NCI-H446 treated with DMSO at 0.1 percent for 48 hours (cell line): Measurements from ENCODE around the gene PTPRK.

ENCODE experiments used
- DNase-seq: peaks from one replicate; lab custom pipeline; 2025; lab: John Stamatoyannopoulos, UW

Gene PTPRK

DNA sequence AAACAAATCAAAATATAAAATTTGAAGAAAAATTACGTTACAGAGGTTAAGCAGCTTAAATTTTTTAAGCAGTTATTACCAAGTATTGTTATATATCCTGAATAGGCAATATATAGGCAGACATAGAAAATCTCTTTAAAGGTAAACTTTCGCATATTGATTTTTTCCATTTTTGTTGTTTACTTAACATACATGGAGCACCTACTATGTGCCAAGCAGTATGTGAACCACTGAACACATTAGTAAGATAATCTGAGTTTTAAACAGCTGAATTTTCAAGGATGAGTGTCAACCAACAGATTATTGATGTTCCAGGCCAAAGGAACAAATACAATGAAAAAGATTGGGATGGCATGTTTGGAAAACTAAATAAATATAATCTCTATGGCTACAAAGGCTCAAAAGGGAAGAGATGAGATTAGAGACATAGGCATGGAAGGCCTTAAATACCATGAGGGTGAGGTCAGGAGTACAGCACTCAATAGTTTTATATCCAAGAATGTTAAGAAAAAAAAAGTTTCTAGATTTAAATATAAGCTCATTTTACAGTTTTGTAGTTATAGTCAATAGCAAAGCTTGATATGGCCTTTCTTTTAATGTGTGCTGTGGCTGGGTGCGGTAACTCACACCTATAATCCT lies 277.5 kb downstream of the PTPRK start:
- DNase-seq: no peak

DNA sequence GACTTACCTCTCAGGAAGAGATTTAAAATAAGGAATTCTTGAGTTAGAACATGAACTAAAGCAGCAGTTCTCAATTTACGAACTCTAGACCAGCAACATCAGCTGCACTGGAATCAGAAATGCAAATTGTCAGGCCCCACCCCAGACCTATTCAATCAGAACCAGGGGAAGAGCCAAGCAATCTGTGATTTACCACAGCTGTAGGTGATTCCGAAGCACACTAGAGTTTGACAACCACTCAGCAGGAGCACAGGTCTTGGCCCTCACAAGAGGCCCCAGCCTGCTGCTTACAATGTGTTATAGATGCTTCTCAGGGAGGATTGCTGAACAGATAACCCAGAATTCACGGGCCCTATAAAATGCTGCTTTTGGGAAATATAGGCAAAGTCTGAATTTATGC lies 279.2 kb downstream of the PTPRK start:
- no peak for DNase-seq

DNA sequence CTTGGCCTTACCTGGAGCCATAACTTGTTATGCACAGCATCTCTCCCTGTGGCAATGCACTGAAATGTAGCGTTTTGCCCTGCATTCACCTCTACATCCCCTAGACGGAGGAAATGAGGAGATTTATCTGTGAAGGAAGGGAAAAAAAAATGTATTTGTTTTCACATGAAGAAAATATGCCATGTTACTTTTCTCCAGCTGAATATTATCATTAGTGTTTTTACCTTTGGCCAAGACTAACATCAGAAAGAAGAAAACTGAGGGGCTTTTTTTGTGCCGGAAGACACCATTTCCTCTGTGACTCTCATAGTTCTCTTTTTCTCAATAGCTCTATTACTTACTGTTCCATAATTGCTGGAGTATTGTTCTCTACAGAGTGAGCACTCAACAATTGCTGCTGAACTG lies 280.4 kb downstream of the PTPRK start:
- no peak for DNase-seq

DNA sequence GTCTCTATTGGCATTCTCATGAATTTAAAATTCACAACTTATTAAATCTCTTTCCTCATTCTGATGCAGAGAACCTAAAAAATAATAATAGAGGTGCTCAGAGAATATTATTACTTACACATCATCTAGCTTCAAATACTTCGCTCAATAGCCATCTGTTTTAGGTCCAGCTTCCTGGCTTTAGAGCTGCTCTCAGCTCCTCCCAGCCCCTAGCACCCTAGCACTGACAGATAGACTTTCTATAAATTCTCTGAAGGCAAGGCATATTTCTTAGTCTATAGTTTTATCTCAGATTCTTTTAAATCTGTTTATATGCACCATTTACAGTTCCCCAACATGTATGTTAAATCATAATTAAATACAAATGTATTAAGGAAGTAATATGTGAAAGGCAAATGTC lies 281.3 kb downstream of the PTPRK start:
- DNase-seq: peak; percentile 70

DNA sequence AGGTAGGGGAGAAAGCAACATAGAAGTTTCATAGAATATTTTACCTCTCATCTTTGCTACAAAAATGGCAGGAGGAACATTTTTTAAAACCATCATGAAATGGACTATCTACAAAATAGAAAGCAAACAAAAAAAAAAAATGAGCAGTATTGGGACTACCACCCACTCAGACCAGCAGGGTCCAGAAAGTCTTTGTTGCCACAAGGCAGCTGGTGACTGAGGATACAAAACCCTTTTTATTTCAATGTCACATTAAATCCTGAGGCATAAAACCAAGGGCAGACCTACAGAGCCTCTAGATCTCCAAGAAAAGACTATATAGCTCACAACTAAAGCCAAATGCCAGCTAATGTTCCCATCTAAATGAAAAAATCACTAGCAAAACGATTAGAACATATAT lies 282.2 kb downstream of the PTPRK start:
- DNase-seq: no peak

DNA sequence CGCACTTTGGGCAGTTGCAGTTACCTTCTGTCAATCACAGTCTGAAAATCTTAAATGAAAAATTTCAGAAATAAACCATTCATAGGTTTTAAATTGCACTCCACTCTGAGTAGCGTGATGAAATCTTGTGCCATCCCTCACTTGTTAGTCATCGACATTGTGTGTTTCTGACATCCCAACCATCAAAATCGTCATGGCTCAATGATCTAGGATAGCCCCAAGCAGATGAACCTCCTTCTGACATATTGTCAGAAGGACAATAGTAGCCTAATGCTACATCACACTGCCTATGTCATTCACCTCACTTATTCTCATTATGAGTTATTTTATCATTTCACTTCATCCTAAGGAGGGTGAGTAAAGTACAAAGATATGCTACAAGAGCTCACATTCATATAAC lies 284.8 kb downstream of the PTPRK start:
- DNase-seq: no peak

DNA sequence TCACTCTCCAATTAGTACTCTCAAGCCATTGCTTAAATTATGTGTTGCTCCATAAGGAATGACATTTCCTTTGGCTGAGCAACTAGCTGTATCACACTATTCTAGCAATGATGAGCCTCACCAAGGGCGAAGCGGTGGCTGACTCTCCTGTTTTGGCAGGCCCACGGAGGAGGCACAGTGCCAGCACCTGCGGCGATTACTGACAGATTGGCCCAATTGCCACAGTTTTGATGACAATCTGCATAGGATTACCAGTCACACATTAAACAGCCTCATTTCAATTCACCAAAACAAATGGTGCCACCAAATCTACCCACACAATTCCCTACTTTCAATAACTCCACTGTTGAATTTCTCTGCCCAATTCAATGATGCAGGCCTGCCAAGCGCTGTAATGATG lies 286.9 kb downstream of the PTPRK start:
- peak; percentile 99 for DNase-seq

DNA sequence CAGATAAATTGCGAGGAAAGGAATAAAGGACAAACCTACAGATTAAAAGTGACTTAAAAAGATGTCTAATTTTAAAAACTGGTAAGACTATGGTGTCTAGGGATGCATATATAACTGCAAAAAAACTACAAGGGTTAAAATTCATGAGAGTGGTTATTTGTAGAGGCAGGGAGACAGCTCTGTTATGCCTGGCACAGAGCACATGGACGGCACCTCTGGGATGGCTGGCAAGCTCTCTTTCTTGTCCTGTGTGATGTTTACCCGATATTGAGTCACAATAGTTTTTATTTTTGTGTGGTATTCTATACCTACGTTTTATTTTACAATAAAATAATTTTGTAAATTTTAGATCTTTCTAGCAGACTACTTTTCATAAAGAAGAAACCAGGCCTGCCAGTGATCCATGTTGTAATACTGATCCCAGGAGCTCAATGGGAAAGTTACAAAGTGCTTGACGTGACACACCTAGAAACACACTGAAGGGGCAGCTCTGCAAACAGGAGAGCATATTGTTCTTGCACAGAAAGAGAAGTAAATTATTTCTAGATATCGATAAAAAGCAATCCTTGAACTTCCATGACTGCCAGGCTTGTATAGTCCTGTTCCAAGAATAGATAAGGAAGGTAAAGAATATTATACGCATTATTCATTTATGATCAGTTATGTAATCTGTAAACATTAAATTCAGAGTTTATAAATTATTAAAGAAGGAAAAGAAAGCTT lies 290.0 kb downstream of the PTPRK start:
- no peak for DNase-seq

DNA sequence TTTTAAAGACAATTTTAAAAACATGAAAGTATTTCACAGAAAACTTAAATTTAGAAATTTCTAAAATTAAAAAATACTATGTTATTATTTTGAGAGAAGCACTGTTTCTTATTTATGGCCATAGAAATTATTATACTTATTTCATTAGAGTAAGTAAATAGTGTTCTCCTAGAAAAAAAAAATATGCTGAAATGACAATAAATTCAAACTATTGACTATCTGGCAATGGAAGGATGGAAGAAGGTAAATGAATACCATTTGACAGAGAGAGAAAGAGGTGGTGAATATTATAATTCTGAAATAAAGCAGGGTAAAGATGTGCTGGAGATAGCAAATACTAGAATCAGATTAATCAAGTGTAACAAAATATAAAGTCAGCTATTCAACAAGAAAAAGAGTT lies 294.8 kb downstream of the PTPRK start:
- no peak for DNase-seq

DNA sequence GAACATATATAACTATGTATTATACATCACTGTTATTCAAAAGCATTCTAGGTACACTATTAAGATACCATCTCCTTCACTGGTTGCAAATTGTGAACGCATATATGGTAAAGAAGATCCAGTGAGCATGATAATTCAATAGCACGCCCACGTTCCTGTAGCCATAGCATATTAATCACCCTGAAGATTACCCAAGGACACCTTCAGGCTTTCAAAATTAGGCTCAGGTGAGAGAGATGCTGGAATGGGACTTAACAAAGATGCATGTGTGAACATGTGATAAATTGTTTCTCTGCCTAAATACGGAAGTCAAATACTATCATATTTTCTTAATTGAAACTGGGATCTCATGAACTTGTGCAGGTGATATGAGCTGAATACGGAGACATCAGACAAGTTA lies 303.5 kb downstream of the PTPRK start:
- DNase-seq: no peak

DNA sequence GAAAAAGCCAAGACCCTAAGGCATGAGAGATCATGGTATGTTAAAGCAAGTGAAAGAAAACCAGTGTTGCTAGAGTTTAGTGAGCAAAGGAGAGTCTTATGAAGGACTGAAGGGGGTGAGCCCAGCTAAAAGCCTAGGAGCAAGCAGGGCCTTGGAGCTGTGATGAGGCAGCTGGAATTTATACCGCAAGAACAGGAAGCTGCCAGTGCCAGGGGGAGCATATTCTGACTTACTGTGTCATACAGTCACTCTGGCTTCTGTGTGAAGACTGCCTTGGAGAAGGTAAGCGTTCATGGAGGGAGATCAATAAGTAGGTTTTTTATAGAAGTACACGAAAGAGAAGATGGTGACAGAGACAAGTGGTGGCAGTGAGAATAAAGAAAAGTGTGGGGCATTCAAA lies 310.6 kb downstream of the PTPRK start:
- DNase-seq: no peak

DNA sequence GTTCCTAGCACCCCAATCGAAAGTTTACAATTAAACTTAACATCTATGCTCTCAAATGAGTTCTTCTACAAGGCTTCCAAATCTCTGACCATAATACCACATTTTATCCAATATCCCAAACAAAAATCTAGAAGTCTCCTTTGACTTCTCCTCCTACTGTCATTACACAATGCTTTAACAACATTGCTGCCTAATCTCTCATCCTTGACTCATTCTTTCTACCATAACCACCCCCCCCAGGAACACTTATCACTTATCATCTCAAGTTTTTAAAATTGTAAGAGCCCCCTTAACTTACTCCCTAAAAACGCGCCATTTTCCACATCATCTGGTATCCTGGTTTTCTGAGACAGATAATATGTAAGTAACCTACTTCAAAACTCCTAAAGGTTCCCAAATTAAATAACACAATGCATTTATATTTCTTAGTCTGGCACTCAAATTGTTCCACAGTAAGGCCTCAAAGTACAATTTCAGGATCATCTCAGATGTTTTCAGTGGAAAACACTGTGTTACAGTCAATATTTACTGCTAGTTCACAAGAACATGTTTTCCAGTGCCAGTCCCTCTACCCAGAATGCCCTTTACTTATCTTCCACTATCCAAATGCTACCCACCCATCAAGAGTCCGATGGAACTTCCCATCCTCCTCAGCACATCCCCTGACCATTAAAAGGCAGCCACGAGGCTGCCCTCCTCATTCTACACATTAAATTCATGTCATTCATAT lies 311.4 kb downstream of the PTPRK start:
- no peak for DNase-seq

DNA sequence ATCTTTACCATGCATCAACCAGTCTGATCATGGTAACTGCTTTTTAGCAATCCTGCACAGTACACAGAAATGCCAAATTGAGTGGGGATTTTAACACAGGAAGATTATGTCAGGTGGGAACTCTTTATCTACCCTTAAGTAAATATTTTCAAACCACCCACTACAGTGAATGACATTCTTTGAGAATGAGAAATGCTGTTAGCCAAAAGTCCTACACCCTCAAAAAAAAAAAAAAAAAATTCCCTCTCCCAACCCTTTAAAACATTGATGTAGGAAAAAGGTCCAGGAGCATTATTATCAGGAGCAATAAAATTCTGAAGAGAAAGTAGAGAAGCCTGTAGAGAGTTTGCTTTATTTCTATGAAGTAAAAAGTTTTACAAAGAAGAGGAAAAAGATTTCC lies 312.3 kb downstream of the PTPRK start:
- DNase-seq: no peak

DNA sequence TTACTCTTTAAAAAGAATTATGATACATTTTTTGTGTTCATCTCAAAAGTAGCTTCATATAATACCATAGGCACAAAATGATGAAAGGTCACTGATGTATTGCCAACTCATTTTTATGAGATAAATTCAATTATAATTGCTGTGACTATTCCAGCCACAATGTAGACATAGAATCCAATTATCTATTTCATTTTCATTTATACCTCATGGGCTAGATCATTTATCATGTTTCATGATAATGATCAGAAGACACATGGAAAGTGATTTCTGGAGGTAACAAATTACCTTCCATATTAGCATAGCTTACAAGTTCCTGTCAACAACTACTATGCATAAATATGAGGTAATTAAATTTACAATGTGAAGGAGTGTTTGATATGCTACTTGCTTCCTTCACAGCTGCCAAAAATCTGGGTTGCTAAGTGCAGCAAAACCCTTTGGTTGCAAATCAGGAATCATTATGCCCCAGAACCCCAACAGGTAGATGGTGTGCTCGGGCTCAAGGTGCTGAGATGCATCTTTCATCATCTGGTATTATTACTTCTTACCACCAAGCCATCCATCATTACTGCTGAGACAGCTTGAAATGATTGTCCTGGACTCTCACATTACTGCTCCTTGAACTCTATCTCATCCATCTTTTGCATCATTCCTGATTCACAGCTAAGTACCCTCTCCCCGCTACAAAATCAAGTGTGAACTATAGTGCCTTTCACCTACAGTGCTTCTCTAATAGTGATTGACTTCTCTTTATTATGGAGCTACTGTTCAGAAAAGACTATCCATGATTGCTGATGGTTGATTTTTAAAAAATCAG lies 313.6 kb downstream of the PTPRK start:
- no peak for DNase-seq

DNA sequence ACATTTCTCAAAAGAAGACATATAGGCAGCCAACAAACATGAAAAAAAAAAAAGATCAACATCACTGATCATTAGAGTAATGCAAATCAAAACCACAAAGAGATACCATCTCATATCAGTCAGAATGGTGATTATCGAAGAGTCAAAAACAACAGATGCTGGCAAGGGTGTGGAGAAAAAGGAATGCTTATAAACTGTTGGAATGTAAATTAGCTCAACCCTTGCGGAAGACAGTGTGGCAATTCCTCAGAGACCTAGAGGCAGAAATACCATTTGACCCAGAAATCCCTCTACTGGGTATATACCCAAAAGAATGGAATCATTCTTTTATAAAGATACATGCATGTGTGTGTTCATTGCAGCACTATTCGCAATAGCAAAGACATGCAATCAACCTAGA lies 315.8 kb downstream of the PTPRK start:
- DNase-seq: no peak

DNA sequence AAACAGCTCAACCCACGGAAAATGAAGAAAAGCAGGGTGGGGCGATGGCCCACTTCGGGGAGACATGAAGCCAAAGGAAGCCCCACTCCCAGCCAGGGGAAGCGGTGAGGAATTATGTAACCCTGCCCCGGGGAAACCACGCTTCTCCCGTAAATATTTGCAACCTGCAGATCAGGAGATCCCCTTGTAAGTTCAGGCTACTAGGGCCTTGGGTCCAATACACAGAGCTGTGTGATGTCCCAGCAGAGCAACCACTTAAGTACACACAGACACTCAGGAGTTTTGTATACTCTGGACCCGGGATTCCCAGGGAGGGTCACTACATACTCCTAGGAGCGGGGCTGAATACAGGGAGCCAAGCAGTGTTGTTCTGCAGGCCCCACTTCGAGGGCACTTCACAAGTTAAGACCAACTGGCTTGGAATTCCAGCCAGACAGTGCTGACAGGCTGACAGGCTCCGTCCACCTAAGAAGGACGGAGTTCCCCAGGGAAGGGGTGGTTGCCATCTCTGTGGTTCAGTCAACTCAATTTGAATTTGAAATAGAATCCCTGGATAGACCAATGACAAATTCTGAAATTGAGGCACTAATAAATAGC lies 318.1 kb downstream of the PTPRK start:
- DNase-seq: no peak

DNA sequence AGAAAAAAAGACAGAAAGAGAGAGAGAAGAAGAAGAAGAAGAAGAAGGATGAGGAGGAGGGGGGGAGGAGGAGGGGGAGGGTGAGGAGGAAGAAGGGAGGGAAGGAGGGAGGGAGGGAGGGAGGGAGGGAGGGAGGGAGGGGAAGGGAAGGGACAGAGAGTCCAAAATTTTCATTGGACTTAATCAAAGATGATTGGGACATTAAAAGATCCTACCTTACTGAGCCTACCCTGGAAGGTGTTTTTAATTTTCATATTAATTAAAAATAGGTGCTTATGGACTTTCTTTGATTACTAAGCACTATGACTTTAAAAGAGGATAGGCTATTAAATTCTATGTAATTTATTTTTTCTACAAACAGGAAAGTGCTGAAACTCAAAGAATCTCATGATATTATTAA lies 319.6 kb downstream of the PTPRK start:
- no peak for DNase-seq

DNA sequence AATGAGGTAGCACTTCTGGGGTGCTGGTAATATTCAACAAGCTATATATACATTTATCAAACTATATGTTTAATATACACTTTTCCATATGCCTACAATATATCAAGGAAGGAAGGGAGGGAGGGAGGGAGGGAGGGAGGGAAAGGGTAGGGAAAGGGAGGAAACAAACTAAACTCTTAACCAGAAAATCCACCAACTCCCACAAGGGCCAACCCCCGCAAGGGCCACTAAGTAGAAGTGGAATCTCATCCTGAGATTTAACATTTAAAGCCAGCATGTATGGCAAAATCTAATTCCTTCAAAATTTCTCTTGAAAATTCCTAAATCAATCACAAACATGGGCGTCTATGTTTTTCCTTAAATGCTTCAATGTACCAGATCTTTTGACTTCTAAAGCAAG lies 320.9 kb downstream of the PTPRK start:
- no peak for DNase-seq

DNA sequence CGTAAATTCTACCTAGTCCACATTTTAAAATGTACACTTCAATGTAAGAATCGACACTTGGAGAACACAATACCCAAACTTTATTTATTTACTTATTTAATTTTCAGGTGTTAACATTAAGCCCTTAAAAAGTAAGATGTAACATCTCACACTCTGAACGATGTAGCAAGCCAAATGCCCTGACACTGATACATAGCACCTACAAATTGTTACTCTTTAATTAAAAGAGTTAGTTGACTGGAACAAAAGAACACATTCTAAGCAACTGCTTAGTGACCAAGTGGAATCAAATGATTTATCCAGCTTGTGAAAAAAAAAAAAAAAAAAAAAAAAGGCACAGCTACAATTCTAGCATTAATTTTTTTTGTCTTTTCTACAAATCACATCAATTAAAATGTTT lies 327.4 kb downstream of the PTPRK start:
- no peak for DNase-seq

DNA sequence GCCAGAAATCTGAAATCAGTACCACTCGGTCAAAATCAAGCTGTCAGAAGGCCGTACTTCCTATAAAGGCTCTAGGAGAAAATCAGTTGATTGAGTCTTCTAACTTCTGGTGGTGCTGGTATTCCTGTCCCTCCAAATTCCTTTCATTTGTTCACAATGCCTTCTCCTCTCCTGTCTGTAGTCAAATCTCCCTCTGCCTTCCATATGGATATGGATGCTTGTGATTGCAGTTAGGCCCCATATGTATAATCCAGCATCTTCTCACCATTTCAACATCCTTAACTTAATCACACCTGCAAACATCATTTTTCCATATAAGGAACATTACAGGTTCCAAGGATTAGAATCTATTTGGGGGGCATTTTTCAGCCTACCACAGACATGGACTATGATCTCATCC lies 331.7 kb downstream of the PTPRK start:
- DNase-seq: no peak

DNA sequence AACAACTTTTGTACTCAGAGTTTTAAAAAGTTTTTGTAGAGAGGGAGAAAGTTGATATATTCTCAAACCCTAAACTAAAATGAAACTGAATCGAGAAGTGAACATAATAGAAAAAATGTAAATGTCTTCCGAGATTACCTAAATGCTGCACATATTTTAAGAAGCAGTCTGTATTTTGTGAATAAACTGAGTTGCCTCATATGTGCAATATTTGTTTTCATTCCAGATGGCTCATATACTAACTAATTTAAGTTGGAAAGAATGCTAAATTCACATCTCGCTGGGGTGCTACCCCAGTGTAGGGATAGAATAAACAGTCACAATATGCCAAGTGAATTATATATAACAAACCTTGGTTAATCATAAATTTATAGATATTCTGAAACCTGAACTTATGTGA lies 333.7 kb downstream of the PTPRK start:
- no peak for DNase-seq

DNA sequence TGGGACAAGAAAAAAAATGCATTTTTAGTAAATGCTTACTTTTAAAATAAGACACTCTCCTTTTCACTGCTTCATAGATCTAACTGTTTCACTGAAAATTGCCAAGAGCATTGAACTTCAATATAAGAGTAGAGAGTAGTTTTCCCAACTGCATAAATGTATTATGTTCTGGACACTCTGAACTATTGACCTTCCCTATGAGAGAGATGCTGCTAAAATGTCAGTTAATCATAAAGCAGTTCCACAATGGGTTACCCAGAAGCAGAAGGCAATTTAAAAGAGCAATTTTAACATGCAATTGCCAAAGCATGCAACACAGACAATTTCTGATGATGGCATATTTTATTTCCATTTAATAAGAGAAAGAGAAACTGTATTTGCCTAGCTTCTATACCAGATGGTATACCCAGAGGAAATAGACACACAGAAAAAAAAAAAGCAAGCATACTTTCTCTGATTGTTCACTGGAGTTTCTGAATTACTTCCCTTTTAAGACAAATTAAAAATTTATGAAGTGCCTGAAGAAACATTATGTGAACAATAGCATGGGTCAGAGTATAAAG lies 340.4 kb downstream of the PTPRK start:
- DNase-seq: peak; percentile 5
